ENCODE data around the gene VWDE.

Gene VWDE

GRCh38 chr7:12434012-12434642 lies 30.5 kb upstream of the VWDE start:
- TF ChIP-seq ZFX (IDR thresholded peaks at IDR 0.05; ENCODE audit: borderline replicate concordance) = no peak
- peak; percentile 88 for TF ChIP-seq CTCF (IDR thresholded peaks at IDR 0.05)
- no peak overlapping the region for H3K27ac ChIP-seq

- no peak overlapping the region for H3K27ac ChIP-seq
- no peak for TF ChIP-seq CTCF (IDR thresholded peaks at IDR 0.05)
Measured at GRCh38 chr7:12431886-12432556, 28.4 kb upstream of the VWDE start.

- TF ChIP-seq ZFX (IDR thresholded peaks at IDR 0.05; ENCODE audit: borderline replicate concordance) = no peak
- TF ChIP-seq CTCF (IDR thresholded peaks at IDR 0.05) = no peak
- no peak overlapping the region for H3K27ac ChIP-seq
Measured at GRCh38 chr7:12425311-12425710, 21.6 kb upstream of the VWDE start.

GRCh38 chr7:12423997-12424745 lies 20.5 kb upstream of the VWDE start:
- TF ChIP-seq ZFX (IDR thresholded peaks at IDR 0.05; ENCODE audit: borderline replicate concordance) = no peak
- TF ChIP-seq CTCF (IDR thresholded peaks at IDR 0.05) = no peak

GRCh38 chr7:12423355-12423996 lies 19.8 kb upstream of the VWDE start:
- TF ChIP-seq ZFX (IDR thresholded peaks at IDR 0.05; ENCODE audit: borderline replicate concordance) (no peak), CTCF (IDR thresholded peaks at IDR 0.05) (no peak)
- no peak overlapping the region for H3K27ac ChIP-seq

More at GRCh38 chr7:12423997-12424745, 20.5 kb upstream of the VWDE start:
- no peak overlapping the region for H3K27ac ChIP-seq

- TF ChIP-seq ZFX (IDR thresholded peaks at IDR 0.05; ENCODE audit: borderline replicate concordance) = no peak
- no peak for TF ChIP-seq CTCF (IDR thresholded peaks at IDR 0.05)
- no peak overlapping the region for H3K27ac ChIP-seq
Measured at GRCh38 chr7:12422554-12423320, 19.1 kb upstream of the VWDE start.

Measured in 22Rv1 (cell line).